Measurements from ENCODE around the gene ADGRB2.

The ADGRB2 gene

GRCh38 chr1:31764312-31765040 lies at the start of gene ADGRB2:
Gene ADGRB2, minus strand, starts transcription at chr1:31764340. Its CDS starts 7,119 bp downstream, at chr1:31757221.
- peak; percentile 10 for ATAC-seq
- peak within 1 kb of the TSS; percentile 2 for H3K27ac Mint-ChIP-seq

DNA sequence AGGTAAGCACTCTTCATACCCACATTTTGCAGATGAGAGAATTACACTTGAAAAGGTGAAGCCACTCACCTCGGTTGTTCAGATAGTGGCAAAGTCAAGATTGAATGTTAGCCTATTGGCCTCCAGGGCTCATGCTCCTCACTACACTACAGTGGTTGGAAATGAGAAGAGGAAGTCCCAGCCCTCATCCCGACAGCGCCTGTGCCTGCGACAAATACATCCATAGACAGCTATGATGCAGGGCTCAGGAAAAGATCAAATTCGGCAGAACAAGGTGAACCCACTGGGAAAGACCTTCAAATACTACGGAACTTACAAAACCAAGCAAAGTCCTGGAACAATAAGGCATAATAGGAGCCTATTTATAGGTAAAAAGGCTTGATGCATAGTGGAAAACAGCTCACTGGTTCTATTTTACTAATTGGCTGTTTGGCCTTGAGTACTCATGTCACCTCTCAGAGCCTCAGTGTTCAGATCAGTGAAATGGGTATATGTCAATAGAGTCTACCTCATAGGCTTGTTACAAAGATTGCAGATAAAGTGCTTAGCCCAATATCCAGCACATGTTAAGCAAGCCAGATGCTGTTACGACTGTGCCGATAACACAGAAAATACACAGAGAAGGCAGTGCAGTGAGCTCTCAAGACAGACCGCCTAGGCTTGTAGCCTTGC lies 48.2 kb upstream of the ADGRB2 start:
- no peak for ATAC-seq
- no peak overlapping the region for H3K27ac Mint-ChIP-seq
- no peaks in the 10 kb centered on the region for H3K27me3 Mint-ChIP-seq
- H3K4me1 Mint-ChIP-seq, result peaks cover 21% of the 10 kb centered on the region
- H3K4me3 Mint-ChIP-seq, result no peak overlapping the region
- H3K9me3 Mint-ChIP-seq, result no peaks in the 10 kb centered on the region
- H3K36me3 Mint-ChIP-seq, result no peaks in the 10 kb centered on the region

More at GRCh38 chr1:31764312-31765040, at the start of gene ADGRB2:
- Mint-ChIP-seq H3K36me3 (no peaks in the 10 kb centered on the region), H3K4me1 (peaks cover 43% of the 10 kb centered on the region), H3K27me3 (peaks cover 16% of the 10 kb centered on the region), H3K4me3 (peak within 1 kb of the TSS; percentile 75), H3K9me3 (no peaks in the 10 kb centered on the region)

GRCh38 chr1:31811605-31812004 lies 47.5 kb upstream of the ADGRB2 start:
- ATAC-seq, result no peak
- Mint-ChIP-seq H3K4me3 (no peak overlapping the region), H3K27me3 (no peaks in the 10 kb centered on the region), H3K4me1 (peaks cover 14% of the 10 kb centered on the region), H3K9me3 (no peaks in the 10 kb centered on the region), H3K36me3 (no peaks in the 10 kb centered on the region), H3K27ac (no peak overlapping the region)

GRCh38 chr1:31809698-31810097 lies 45.6 kb upstream of the ADGRB2 start:
- Mint-ChIP-seq H3K27ac (no peak overlapping the region), H3K4me3 (no peak overlapping the region), H3K9me3 (no peaks in the 10 kb centered on the region), H3K27me3 (no peaks in the 10 kb centered on the region), H3K4me1 (peaks cover 1% of the 10 kb centered on the region), H3K36me3 (no peaks in the 10 kb centered on the region)
- ATAC-seq, result no peak

DNA sequence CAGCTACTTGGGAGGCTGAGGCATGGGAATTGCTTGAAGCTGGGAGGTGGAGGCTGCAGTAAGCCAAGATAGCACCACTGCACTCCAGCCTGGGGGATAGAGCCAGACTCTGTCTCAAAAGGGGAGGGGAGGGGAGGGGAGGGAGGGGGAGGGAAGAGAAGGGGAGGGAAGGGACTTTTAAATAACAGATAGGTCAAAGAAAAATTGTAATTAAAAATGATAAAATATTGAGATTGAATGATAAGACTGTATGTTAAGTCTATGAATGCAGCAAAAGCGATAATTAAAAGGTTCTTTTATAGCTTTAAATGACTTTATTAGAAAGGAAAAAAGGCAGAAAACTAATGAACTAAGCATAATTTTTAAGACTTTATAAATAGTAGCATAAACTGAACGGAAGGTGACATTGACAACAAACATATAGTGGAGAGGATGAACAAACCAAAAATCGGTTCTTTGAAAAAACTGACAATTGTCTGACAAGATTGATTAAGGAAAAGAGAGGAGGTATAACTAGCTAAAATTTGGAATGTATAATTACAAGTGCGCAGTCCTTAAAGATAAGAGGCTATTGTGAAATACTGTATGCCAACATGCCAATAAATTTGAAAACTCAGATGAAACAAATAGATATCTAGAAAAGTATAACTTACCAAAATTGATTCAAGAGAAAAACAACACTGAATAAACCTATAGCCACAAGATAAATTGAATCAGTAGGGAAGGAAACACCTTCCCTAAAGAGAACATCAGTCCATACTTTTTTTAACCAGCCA lies 43.3 kb upstream of the ADGRB2 start:
- Mint-ChIP-seq H3K27ac (no peak overlapping the region), H3K9me3 (no peaks in the 10 kb centered on the region), H3K4me1 (peaks cover 5% of the 10 kb centered on the region), H3K4me3 (no peak overlapping the region), H3K36me3 (no peaks in the 10 kb centered on the region), H3K27me3 (no peaks in the 10 kb centered on the region)
- no peak for ATAC-seq

- no peaks in the 10 kb centered on the region for H3K36me3 Mint-ChIP-seq
- no peaks in the 10 kb centered on the region for H3K27me3 Mint-ChIP-seq
- ATAC-seq, result no peak
- H3K9me3 Mint-ChIP-seq, result no peaks in the 10 kb centered on the region
- H3K4me1 Mint-ChIP-seq, result peaks cover 23% of the 10 kb centered on the region
- no peak overlapping the region for H3K27ac Mint-ChIP-seq
- no peak overlapping the region for H3K4me3 Mint-ChIP-seq
Measured at GRCh38 chr1:31805318-31805717, 41.2 kb upstream of the ADGRB2 start.

GRCh38 chr1:31804098-31804497 lies 40.0 kb upstream of the ADGRB2 start:
- Mint-ChIP-seq H3K9me3 (no peaks in the 10 kb centered on the region), H3K36me3 (no peaks in the 10 kb centered on the region), H3K27ac (no peak overlapping the region), H3K4me1 (peaks cover 23% of the 10 kb centered on the region), H3K27me3 (no peaks in the 10 kb centered on the region), H3K4me3 (no peak overlapping the region)
- ATAC-seq, result no peak

DNA sequence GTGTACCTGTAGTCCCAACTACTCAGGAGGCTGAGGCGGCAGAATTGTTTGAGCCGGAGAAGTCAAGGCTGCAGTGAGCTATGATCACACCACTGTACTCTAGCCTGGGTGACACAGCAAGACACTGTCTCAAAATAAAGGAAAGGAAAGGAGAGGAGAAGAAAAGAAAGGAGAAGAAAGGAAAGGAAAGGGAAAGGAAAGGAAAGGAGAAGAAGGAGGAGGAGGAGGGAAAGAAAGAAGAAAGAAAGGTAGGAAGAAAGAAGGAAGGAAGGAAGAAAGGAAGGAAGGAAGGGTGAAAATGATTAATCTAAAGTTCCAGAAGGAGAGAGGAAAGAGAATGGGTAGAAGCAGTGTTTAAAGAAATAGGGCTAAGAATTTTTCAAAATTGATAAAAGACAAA lies 39.5 kb upstream of the ADGRB2 start:
- ATAC-seq, result no peak
- Mint-ChIP-seq H3K27me3 (no peaks in the 10 kb centered on the region), H3K9me3 (no peaks in the 10 kb centered on the region), H3K36me3 (no peaks in the 10 kb centered on the region), H3K27ac (no peak overlapping the region), H3K4me1 (peaks cover 23% of the 10 kb centered on the region), H3K4me3 (no peak overlapping the region)

DNA sequence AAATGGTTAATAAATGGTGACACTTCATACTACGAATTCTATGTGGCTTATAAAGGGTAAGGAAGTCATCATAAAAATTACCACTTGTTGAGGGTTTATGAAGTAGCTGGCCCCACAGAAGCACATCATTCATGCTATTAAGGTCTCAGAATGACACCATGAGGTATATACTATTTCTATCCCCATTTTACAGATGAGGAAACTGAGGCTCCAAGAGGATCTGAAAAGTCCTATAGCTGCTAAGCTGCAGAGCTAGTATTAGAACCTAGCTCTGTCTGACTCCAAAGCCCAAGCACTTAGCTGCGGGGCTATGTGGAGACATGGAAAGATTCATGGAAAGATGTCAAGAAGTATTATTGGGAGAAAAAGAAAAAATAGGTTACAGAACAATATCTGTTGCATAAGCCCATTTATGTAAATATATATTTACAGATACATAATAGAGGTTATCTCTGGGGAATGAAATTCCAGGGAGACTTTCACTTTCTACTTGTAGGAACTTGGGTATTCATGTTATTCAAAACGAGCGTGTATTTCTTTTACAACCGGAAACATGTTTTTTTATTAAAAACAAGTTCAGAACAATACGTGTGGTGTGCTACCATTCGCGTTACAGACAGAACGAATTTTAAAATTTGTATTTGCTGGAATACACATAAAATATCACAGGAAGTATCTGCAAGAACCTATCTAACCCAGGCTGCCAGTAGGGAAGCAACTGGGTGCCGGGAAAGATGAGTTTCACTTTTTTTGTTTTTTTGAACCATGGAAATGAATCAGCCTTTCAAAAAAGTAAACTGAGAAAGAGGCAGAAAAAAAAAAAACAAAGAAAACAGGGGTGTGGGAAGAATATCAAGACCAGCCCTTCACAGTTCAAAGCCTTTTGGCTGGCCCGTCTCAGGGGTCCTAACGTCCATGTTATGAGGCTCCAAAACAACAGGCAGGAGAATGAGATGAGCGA lies 38.3 kb upstream of the ADGRB2 start:
- Mint-ChIP-seq H3K9me3 (no peaks in the 10 kb centered on the region), H3K36me3 (no peaks in the 10 kb centered on the region), H3K27me3 (peaks cover 10% of the 10 kb centered on the region), H3K4me1 (peaks cover 23% of the 10 kb centered on the region), H3K27ac (no peak overlapping the region), H3K4me3 (no peak overlapping the region)
- ATAC-seq, result no peak

DNA sequence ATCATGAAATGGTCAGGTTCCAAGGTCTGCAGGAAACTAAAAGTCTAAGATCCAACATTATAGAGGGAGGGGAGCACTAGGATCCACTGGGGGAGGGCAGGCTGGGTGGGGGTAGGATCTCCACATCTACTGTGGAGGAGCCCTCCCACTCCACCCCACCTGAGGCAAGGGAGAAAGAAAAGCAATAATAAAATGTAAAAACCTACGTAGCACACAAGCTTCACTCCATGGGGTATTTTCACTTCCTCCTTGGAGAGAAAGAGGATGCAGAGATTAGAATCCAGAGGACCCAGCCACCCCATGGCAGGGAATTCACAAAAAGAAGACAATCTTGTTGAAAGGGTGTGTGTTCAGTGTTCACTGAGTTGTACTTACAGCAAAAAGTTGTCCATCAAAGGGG lies 37.3 kb upstream of the ADGRB2 start:
- no peak for ATAC-seq
- H3K27ac Mint-ChIP-seq, result no peak overlapping the region
- no peaks in the 10 kb centered on the region for H3K36me3 Mint-ChIP-seq
- H3K4me3 Mint-ChIP-seq, result no peak overlapping the region
- no peaks in the 10 kb centered on the region for H3K9me3 Mint-ChIP-seq
- H3K27me3 Mint-ChIP-seq, result peaks cover 20% of the 10 kb centered on the region
- H3K4me1 Mint-ChIP-seq, result peaks cover 23% of the 10 kb centered on the region

GRCh38 chr1:31800674-31800967 lies 36.5 kb upstream of the ADGRB2 start:
- no peak overlapping the region for H3K27ac Mint-ChIP-seq
- no peaks in the 10 kb centered on the region for H3K9me3 Mint-ChIP-seq
- no peak for ATAC-seq
- H3K36me3 Mint-ChIP-seq, result no peaks in the 10 kb centered on the region
- peaks cover 28% of the 10 kb centered on the region for H3K27me3 Mint-ChIP-seq
- no peak overlapping the region for H3K4me3 Mint-ChIP-seq
- H3K4me1 Mint-ChIP-seq, result peaks cover 23% of the 10 kb centered on the region

DNA sequence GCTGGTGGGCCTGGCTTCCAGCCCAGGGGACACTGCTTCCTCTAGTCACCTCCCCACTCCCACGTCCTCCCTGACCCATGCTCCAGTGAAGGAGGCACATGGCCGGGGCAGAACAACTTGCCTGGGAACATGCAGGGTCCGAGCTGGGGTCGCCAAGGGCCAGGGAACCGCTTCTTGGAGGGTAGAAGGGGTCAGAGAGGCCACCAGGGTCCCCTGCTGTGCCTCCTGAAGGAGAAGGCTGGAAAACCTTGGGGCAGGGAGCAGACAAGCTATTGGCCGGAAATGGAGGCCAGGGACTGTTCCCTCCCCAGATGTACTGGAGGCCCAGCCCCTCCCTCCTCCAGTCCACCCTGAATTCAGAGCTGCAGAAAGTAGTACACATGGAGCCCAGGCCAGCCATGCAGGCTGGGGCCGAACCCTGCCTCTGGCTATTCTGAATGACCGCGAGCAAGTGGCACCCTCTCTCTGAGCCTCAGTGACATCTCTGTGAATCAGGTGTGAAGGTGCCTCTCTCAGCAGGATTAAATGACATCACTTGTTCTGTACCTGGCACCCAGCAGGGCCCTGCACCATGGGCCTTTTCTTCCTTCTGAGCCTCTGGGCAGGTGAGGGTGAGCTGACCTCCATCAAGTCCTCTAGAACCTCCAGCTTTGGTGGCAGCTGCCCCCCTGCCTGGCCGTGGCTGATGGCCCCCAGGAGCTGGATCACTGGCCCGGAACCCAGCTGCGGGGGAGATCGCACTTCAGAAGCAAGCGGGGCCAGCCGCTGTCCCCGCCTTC lies 35.9 kb upstream of the ADGRB2 start:
- ATAC-seq, result no peak
- H3K36me3 Mint-ChIP-seq, result no peaks in the 10 kb centered on the region
- H3K4me1 Mint-ChIP-seq, result peaks cover 23% of the 10 kb centered on the region
- H3K4me3 Mint-ChIP-seq, result no peak overlapping the region
- H3K27ac Mint-ChIP-seq, result no peak overlapping the region
- peaks cover 30% of the 10 kb centered on the region for H3K27me3 Mint-ChIP-seq
- no peaks in the 10 kb centered on the region for H3K9me3 Mint-ChIP-seq

- no peak overlapping the region for H3K27ac Mint-ChIP-seq
- H3K4me3 Mint-ChIP-seq, result no peak overlapping the region
- no peaks in the 10 kb centered on the region for H3K36me3 Mint-ChIP-seq
- H3K4me1 Mint-ChIP-seq, result peaks cover 23% of the 10 kb centered on the region
- H3K27me3 Mint-ChIP-seq, result peaks cover 30% of the 10 kb centered on the region
- no peak for ATAC-seq
- no peaks in the 10 kb centered on the region for H3K9me3 Mint-ChIP-seq
Measured at GRCh38 chr1:31799196-31799894, 35.2 kb upstream of the ADGRB2 start.

Measured in stimulated activated memory B cell treated with anti-CD40 and anti-IgM and Interleukin-4, amounts not matched to agents 10 μg/mL and 1 μg/mL and 100 μg/mL, for 72 hours (primary cell).